A549 (cell line): Measurements from ENCODE around the gene C19orf33. TPM values are rescaled to one million over a fixed set of nuclear protein-coding genes. Genes with fewer than 3 reads are reported as not detected.

Experiments
- CHD2 ChIP-seq: fragments of 150-350 bp; IDR thresholded peaks from 2 replicates; pipeline ENCODE4 v1.6.1; 2014; ENCODE audit warnings: low read length; ENCODE audit not compliant: partially characterized antibody
- EHF ChIP-seq: fragments of 250-450 bp; sonication (Bioruptor Pico); IDR thresholded peaks from 2 replicates; pipeline ENCODE4 v1.5.0; 2020; ENCODE audit warnings: mild to moderate bottlenecking
- EHMT2 ChIP-seq: fragments of 200-600 bp; sonication (generic); IDR thresholded peaks from 2 replicates; pipeline ENCODE4 v1.6.1; 2016; ENCODE audit warnings: antibody characterized with exemption, low read depth, mild to moderate bottlenecking, moderate library complexity
- EP300 ChIP-seq, 2 experiments: fragments of >200 bp; sonication (Bioruptor Twin); formaldehyde crosslinking; IDR thresholded peaks; 2 replicates in 1 of 2; 3 replicates in 1 of 2; pipeline ENCODE4 v1.6.1; 2016 to 2017
- ESRRA ChIP-seq: fragments of 150-350 bp; IDR thresholded peaks from 2 replicates; pipeline ENCODE4 v1.6.1; 2014; ENCODE audit warnings: mild to moderate bottlenecking, low read length, borderline replicate concordance
- FOSB ChIP-seq: fragments of 250-450 bp; sonication (Bioruptor Pico); IDR thresholded peaks from 2 replicates; pipeline ENCODE4 v1.5.0; 2020; ENCODE audit warnings: mild to moderate bottlenecking, moderate library complexity
- FOXS1 ChIP-seq: fragments of 250-450 bp; sonication (Bioruptor Pico); IDR thresholded peaks from 2 replicates; pipeline ENCODE4 v1.5.0; 2020; ENCODE audit warnings: mild to moderate bottlenecking, moderate library complexity
- GATA3 ChIP-seq: IDR thresholded peaks from 2 replicates; pipeline ENCODE4 v1.6.1; 2012; ENCODE audit warnings: borderline replicate concordance
- HDAC2 ChIP-seq: fragments of 200-600 bp; sonication (generic); IDR thresholded peaks from 2 replicates; pipeline ENCODE4 v1.6.1; 2016
- HEYL ChIP-seq: fragments of 250-450 bp; sonication (Bioruptor Pico); IDR thresholded peaks from 2 replicates; pipeline ENCODE4 v1.8.0; 2021; ENCODE audit warnings: mild to moderate bottlenecking, moderate library complexity
- HOXB5 ChIP-seq: fragments of 250-450 bp; sonication (Bioruptor Pico); IDR thresholded peaks from 2 replicates; pipeline ENCODE4 v1.5.0; 2020; ENCODE audit warnings: mild to moderate bottlenecking, moderate library complexity
- JUNB ChIP-seq: fragments of >200 bp; sonication (Bioruptor Twin); formaldehyde crosslinking; IDR thresholded peaks from 2 replicates; pipeline ENCODE4 v1.6.1; 2016
- MAFK ChIP-seq: fragments of 450-650 bp; IDR thresholded peaks from 2 replicates; pipeline ENCODE4 v1.6.1; 2014; ENCODE audit not compliant: partially characterized antibody
- POLR2A ChIP-seq: IDR thresholded peaks from 2 replicates; pipeline ENCODE4 v1.6.1; 2012; ENCODE audit warnings: mild to moderate bottlenecking, low read length
- RAD21 ChIP-seq, 2 experiments: fragments of >200 bp in 1 of 2; sonication (Bioruptor Twin) in 1 of 2; formaldehyde crosslinking in 1 of 2; IDR thresholded peaks in 1 of 2; conservative IDR thresholded peaks in 1 of 2; 2 replicates in 1 of 2; 3 replicates in 1 of 2; pipeline ENCODE4 v1.6.1; 2012 to 2018; ENCODE audit warnings: inconsistent platforms in 1 of 2
- RARB ChIP-seq: fragments of 250-450 bp; sonication (Bioruptor Pico); IDR thresholded peaks from 2 replicates; pipeline ENCODE4 v1.8.0; 2021; ENCODE audit warnings: mild to moderate bottlenecking, moderate library complexity
- SREBF2 ChIP-seq: fragments of 450-650 bp; IDR thresholded peaks from 2 replicates; pipeline ENCODE4 v1.6.1; 2014; ENCODE audit warnings: mild to moderate bottlenecking, moderate library complexity
- TP53 ChIP-seq: fragments of 250-450 bp; sonication (Bioruptor Pico); IDR thresholded peaks from 2 replicates; pipeline ENCODE4 v1.5.0; 2021; ENCODE audit warnings: mild to moderate bottlenecking, moderate library complexity
- ZFP36 ChIP-seq: fragments of 450-650 bp; IDR thresholded peaks from 2 replicates; pipeline ENCODE4 v1.6.1; 2014; ENCODE audit warnings: borderline replicate concordance; ENCODE audit not compliant: partially characterized antibody
- ZNF302 ChIP-seq: fragments of 250-450 bp; sonication (Bioruptor Pico); IDR thresholded peaks from 2 replicates; pipeline ENCODE4 v1.9.0; 2021; ENCODE audit warnings: inconsistent platforms, mild to moderate bottlenecking, moderate library complexity
- polyA plus RNA-seq, 4 experiments: library from polyadenylated mRNA; depleted of rRNA in 3 of 4; stranded (reverse); fragments of >200 nt; fragmentation: RNase III in 1 of 4; extraction: RNeasy Plus Mini Kit Qiagen cat#74134 plus additional on column Dnase treatment in 1 of 4; gene quantifications; 2 replicates in 3 of 4; 3 replicates in 1 of 4; pipeline ENCODE4 v1.2.3, GENCODE V29; 2011 to 2017
- TF ChIP-seq, protein P1 (sequence below): fragments of >200 bp; sonication (Bioruptor Twin); formaldehyde crosslinking; IDR thresholded peaks from 2 replicates; pipeline ENCODE4 v1.6.1; 2016
- TF ChIP-seq, protein P2 (sequence below): fragments of 250-450 bp; sonication (Bioruptor Pico); IDR thresholded peaks from 2 replicates; pipeline ENCODE4 v1.5.0; 2020; ENCODE audit warnings: low read depth, mild to moderate bottlenecking, moderate library complexity
- TF ChIP-seq, protein P3 (sequence below): IDR thresholded peaks from 2 replicates; pipeline ENCODE4 v1.6.1; 2012
- TF ChIP-seq, protein P4 (sequence below): fragments of 450-650 bp; IDR thresholded peaks from 2 replicates; pipeline ENCODE4 v1.6.1; 2014; ENCODE audit warnings: antibody characterized with exemption
- TF ChIP-seq, protein P5 (sequence below): fragments of 200-600 bp; sonication (generic); IDR thresholded peaks from 2 replicates; pipeline ENCODE4 v1.6.1; 2016; ENCODE audit warnings: antibody characterized with exemption, mild to moderate bottlenecking, moderate library complexity

Gene C19orf33
- polyA plus RNA-seq, 2 of the 4 experiments (the other 2 are of a cell fraction), result 302 to 489 TPM

DNA sequence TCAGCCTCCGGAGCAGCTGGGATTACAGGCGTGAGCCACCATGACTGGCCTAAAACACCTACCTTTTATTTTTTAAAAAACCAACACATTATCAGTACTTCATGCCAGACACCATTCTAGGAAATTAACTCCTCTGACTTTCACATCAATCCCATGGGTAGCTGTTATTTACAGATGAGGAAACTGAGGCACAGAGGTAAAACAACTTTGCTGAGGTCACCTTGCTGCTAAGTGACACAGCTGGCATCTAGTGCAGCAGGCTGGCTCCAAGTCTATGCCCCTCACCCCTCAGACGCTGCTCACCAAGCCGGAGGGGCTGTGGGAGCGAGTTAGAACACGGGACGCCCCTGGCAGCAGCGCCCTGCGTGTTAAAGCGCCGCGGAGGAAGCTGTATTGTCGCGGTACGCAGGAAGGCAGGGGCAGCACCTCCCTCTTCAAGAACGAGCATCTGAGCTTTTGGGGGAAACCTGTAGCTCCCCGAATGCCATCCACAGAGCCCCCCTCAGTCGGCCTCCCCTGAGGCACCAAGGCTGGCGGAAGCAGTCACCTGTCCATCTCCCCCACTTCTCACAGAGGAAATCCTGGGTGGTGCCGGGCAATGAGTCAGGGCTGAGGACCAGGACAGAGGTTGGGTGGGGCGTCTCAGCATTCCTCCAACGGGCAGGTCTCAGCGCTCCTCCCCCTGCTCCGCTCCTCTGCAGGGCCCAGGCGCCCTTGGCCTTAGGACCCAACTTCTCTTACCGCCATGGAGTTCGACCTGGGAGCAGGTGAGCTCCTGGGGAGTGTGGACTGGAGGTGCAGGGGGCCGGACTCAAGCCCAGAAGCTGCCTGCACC lies at the start of gene C19orf33 (continued):
- peak; percentile 71; the same call in 1 of the 2 replicates for TF ChIP-seq FOXS1 (CRISPR knock-in tag)
- TF ChIP-seq, protein P1, sequence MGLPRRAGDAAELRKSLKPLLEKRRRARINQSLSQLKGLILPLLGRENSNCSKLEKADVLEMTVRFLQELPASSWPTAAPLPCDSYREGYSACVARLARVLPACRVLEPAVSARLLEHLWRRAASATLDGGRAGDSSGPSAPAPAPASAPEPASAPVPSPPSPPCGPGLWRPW, result no peak
- TF ChIP-seq, protein P2, sequence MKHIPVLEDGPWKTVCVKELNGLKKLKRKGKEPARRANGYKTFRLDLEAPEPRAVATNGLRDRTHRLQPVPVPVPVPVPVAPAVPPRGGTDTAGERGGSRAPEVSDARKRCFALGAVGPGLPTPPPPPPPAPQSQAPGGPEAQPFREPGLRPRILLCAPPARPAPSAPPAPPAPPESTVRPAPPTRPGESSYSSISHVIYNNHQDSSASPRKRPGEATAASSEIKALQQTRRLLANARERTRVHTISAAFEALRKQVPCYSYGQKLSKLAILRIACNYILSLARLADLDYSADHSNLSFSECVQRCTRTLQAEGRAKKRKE (CRISPR knock-in tag), result peak; percentile 28; the same call in 1 of the 2 replicates
- TF ChIP-seq RARB (CRISPR knock-in tag), result peak; percentile 19; the same call in 1 of the 2 replicates
- TF ChIP-seq ESRRA, result peak; percentile 63
- TF ChIP-seq FOSB (CRISPR knock-in tag), result peak; percentile 88
- TF ChIP-seq, protein P3, sequence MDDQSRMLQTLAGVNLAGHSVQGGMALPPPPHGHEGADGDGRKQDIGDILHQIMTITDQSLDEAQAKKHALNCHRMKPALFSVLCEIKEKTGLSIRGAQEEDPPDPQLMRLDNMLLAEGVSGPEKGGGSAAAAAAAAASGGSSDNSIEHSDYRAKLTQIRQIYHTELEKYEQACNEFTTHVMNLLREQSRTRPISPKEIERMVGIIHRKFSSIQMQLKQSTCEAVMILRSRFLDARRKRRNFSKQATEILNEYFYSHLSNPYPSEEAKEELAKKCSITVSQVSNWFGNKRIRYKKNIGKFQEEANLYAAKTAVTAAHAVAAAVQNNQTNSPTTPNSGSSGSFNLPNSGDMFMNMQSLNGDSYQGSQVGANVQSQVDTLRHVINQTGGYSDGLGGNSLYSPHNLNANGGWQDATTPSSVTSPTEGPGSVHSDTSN, result peak; percentile 22
- TF ChIP-seq HEYL (CRISPR knock-in tag), result peak; percentile 66
- TF ChIP-seq EHMT2, result no peak
- TF ChIP-seq CHD2, result peak; percentile 14
- TF ChIP-seq, protein P4, sequence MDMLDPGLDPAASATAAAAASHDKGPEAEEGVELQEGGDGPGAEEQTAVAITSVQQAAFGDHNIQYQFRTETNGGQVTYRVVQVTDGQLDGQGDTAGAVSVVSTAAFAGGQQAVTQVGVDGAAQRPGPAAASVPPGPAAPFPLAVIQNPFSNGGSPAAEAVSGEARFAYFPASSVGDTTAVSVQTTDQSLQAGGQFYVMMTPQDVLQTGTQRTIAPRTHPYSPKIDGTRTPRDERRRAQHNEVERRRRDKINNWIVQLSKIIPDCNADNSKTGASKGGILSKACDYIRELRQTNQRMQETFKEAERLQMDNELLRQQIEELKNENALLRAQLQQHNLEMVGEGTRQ, result peak; percentile 52; the same call in 1 of the 2 replicates
- no peak for TF ChIP-seq HDAC2
- TF ChIP-seq ZFP36, result no peak
- peak; percentile 70; the same call in 1 of the 2 replicates for TF ChIP-seq HOXB5 (CRISPR knock-in tag)
- peak; percentile 82 for TF ChIP-seq POLR2A
- TF ChIP-seq EHF (CRISPR knock-in tag), result peak; percentile 93; the same call in 1 of the 2 replicates
- peak; percentile 11; the same call in 1 of the 2 replicates for TF ChIP-seq JUNB
- peak in 1 of 2 experiments; percentile 57; a peak in 1 of 5 replicates for TF ChIP-seq EP300 (IDR thresholded peaks at IDR 0.05)
- no peak for TF ChIP-seq SREBF2
- peak; percentile 90; the same call in 1 of the 2 replicates for TF ChIP-seq ZNF302 (CRISPR knock-in tag)
- TF ChIP-seq GATA3, result no peak; the same call in none of the 2 replicates
- peak; percentile 29 for TF ChIP-seq MAFK
- TF ChIP-seq, protein P5, sequence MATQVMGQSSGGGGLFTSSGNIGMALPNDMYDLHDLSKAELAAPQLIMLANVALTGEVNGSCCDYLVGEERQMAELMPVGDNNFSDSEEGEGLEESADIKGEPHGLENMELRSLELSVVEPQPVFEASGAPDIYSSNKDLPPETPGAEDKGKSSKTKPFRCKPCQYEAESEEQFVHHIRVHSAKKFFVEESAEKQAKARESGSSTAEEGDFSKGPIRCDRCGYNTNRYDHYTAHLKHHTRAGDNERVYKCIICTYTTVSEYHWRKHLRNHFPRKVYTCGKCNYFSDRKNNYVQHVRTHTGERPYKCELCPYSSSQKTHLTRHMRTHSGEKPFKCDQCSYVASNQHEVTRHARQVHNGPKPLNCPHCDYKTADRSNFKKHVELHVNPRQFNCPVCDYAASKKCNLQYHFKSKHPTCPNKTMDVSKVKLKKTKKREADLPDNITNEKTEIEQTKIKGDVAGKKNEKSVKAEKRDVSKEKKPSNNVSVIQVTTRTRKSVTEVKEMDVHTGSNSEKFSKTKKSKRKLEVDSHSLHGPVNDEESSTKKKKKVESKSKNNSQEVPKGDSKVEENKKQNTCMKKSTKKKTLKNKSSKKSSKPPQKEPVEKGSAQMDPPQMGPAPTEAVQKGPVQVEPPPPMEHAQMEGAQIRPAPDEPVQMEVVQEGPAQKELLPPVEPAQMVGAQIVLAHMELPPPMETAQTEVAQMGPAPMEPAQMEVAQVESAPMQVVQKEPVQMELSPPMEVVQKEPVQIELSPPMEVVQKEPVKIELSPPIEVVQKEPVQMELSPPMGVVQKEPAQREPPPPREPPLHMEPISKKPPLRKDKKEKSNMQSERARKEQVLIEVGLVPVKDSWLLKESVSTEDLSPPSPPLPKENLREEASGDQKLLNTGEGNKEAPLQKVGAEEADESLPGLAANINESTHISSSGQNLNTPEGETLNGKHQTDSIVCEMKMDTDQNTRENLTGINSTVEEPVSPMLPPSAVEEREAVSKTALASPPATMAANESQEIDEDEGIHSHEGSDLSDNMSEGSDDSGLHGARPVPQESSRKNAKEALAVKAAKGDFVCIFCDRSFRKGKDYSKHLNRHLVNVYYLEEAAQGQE, result no peak
- 0 out of 2 replicates have a peak, but pooled peaks have one; percentile 19 for TF ChIP-seq TP53 (CRISPR knock-in tag)
- TF ChIP-seq RAD21 (conservative IDR thresholded peaks at IDR 0.05 in 1 of 2, IDR thresholded peaks at IDR 0.05 in 1 of 2), result peak in 1 of 2 experiments; percentile 3; a peak in 3 of 5 replicates
- TF ChIP-seq, all 56 proteins: peak for 27
